HTR-8/SVneo (cell line): ENCODE measurements around the gene PEX1.
"Not testable (repeated sequence)": the region's sequence is repeated elsewhere in the genome, so short reads cannot be mapped to it uniquely, and the experiment has no call there.

Experiments used
- DNase-seq: peaks from one replicate; pipeline ENCODE4 v3.0.0; 2011; ENCODE audit warnings: low spot score, mixed read lengths; ENCODE audit not compliant: insufficient read length
- FAIRE-seq: peaks from 2 replicates; lab custom pipeline; 2011; peaks lifted over from hg19 to GRCh38; lab: Jason Lieb, UNC

PEX1 gene

DNA sequence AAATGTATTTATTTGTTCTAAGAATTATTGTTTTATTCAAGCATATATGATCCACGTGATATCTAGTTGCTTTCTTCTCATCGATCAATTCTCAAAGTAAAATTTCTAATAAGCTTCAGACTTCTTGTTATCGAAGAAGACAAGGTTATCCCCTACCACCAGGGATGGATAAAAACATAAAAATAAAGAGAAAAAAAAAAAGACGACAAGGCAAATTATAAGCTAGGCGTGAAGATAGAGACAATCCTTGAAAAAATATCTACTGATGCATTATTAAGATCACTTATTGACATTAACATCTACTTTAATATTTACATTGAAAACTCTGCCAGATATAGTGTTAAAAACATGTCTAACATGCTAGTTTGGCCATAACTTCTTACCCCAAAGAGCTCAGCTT lies 19.4 kb downstream of the PEX1 start:
- FAIRE-seq (no peak), DNase-seq (no peak)

DNA sequence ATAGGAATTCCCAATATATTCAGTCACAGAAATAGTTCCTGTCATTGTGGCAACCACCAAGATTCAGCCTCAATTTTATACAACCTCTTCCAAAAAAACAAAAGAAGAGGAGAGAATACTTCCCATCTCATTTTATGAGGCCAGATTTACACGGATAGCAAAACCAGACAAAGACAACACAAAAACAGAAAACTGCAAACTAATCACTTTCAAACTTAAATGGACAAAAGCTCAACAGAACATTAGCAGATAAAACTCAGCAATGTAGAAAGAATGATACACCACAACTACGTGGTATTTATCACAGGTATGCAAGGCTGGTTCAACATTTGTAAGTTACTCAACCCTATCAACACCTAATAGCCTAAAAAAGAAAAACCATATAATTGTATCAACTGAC lies 22.0 kb downstream of the PEX1 start:
- DNase-seq, result no peak
- FAIRE-seq, result no peak

DNA sequence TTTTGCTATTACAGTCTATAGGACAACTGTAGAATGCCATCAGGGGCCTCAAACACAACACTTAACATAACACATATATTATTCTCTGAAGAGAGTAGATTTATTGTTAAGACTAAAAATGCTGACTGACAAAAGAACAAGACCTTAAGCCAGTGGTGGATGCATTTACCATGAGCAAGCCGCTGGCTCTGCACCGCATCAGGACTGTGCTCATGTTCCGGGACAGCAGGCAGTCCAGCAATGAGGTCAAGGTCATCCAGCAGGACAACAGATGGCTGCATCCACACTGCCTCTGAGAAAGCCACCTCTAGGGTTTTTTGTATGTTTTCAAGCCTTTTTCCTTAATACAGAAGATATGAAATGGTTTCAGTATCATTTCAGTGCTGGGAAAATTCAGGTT lies 23.8 kb downstream of the PEX1 start:
- DNase-seq (no peak), FAIRE-seq (no peak)

DNA sequence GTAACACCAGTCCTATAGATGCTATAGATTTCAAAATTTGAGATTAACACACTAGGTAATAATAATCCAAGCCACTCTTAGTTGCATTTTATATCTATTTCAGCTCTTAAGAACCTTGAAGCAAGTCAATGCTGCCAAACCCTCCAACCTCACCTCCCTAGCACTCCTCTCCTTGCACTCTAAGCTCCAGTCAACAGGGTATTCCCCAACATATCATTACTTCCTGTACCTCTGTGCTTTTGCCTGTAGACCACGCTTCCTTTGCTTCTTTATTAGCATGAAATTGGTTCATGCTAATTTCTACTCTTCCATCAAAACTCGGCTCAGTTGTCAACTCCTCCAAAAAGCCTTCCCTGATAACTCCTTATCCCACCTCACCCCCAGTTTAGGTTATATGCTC lies 24.6 kb downstream of the PEX1 start:
- DNase-seq, result no peak
- no peak for FAIRE-seq

DNA sequence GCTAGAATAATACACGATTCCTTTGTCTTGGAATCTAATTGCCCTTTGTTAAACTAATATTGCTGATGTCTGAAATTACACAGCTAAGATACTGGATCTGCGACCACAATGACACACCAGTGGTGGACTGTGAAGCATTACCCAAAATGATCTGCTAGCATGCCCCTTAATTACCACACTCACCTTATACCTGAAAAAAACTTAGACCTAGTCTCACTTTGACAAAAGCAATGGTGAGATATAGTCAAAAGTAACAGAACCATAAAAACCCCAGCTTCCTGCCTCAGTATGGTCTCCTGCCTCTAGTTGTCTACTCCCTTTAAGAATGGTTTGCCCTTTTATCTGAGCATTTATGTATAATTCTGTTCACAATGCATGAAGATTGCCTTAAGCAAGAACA lies 29.8 kb downstream of the PEX1 start:
- no peak for DNase-seq
- no peak for FAIRE-seq

DNA sequence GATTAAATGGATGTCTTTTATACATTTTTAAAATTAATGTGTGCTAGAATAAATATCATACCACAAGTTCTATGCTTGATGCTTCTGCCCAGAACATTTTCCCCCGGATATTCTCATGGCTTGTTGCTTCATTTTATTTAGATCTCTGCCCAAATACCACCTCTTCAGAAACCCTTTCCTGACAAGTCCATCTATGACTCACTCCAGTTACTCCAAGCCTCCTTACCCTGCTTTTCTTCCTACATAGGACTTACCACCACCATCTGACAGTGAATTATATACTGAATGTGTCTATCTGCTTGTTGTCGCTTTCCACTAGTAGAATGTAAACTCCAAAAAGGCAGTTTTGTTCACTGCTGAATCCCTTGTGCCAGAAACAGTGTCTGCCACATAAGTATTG lies 31.4 kb downstream of the PEX1 start:
- DNase-seq (no peak), FAIRE-seq (no peak)

DNA sequence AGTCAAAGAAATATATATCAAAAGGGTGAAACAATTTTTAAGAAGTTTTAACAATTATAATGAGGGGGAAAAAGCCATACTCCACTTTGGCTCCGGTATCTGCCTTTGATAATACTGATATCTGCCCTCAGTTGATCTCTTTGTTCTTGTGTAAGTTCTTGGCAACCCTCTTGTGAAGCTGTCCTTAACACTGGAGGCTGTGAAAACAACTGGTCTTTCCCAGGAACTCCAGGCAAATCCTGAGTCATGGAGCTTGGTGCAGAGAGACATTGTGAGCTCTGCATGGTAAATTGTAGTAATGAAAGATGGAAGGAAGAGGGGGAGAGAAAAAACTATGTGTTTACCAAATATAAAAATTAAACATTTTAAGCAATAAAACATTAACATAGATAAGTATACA lies 38.7 kb downstream of the PEX1 start:
- no peak for DNase-seq
- no peak for FAIRE-seq

DNA sequence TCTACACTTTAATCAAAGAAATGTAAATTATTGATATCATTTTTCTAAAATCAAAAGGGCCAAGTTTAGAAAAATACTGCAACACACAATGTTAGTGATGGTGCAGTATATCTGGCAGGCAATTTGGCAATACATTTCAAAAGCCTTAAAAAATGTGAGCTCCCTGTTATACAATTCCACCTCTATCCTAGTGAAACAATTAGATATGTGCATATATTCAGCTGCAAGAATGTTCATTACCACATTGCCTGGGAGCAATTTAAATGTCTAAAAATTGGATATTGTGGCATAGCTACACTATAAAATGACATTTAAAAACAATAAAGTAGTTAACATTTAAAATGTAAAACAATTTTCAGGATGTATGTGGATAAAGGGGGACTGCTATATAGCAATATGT lies 40.5 kb downstream of the PEX1 start:
- no peak for FAIRE-seq

DNA sequence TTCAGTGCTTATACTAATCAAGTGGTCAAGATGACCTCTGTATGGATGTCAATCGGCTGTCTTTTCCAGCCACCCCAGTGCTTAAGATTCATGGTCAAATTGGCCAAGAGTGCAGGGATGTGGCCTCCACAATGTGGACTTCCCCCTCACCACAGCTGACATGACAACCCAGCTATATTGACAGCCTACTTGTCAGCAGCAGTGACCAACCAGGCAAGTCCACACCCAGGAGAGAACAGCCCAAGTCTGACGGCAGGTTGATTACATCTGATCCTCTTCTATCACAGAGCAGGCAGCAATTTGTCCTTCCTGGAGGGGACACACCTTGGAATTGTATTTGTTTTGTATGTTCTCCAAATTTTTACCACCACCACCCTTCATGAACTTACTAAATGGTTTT lies 42.3 kb downstream of the PEX1 start:
- DNase-seq (no peak), FAIRE-seq (no peak)

More for the DNA sequence above, 40.5 kb downstream of the PEX1 start:
- DNase-seq, result no peak

DNA sequence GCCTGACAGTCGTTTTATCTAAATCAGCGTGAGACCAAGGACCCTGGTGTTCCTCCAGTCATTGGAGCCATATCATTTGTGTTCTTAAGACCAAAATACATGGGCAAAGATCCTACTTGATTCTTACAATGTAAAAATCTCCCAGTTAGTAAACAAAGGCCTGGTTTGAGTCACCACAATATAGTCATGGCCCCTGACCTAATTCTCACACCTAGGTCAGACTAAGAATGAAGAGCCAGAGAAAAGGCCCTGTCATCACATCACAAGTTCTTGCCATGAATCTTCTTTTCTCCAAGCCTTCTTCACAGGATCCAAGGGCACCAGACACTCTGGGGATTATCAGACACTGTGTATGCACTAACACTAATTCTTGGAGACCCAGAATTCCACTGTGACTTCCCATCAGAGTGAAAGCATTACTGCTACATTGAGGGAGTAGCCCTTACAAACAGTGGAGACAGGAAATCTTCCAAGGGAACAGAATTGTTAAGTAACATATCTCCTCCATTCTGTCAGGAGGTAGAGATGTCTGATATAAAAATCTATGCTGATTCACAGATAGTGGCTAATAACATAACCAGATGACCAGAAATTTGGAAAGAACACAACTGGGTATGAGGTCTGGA lies 42.9 kb downstream of the PEX1 start:
- no peak for DNase-seq

DNA sequence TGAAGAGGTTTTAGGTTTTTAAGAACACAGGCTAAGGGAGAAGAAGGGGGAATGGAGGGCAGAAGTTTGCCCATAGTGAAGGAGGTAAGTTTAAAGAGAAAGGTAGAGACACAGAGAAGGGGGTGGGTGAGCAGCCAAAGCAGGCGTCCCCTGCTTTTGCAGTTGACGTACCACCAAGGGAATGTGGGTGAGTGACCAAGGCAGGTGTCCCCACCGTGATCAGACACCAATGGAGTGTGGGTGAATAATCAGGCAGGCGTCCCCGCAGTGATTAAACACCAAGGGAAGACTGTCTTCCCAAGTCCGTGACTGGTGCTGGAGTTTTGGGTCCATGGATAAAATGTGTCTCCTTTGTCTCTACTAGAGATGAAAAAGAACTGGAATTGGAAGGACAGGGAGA lies 44.1 kb downstream of the PEX1 start:
- DNase-seq, FAIRE-seq: not testable (repeated sequence)

More for the DNA sequence above, 42.9 kb downstream of the PEX1 start:
- FAIRE-seq, result no peak

DNA sequence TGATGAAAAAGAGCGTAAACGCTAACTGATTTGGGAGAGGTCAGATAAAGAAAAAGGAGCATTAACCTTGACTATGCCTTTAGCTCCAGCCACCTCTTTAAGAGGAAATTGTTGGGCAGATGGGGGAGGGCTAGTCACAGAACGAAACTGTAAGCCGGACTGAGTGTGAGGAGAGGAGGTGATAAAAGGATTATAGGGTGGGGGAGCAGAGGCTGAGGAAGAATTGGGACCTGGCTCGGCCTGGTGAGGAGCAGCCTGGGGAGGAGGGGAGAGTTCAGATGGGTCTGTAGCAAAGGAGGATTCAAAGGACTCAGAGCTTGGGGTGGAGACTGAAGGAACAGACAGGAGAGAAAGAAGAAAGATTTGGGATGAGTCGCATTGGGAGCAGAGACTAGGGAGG lies 44.7 kb downstream of the PEX1 start:
- FAIRE-seq, result not testable (repeated sequence)

DNA sequence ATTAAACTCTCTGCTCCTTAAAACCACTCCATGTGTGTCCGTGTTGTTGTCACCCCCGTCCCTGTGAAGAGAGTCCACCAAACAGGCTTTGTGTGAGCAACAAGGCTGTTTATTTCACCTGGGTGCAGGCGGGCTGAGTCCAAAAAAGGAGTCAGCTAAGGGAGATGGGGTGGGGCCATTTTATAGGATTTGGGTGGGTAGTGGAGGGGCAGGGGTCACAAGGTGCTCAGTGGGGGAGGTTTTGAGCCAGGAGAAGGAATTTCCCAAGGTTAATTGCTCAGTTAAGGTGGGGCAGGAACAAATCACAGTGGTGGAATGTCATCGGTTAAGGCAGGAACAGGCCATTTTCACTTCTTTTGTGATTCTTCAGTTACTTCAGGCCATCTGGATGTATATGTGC lies 49.2 kb downstream of the PEX1 start:
- not testable (repeated sequence) for DNase-seq, FAIRE-seq

More for the DNA sequence above, 44.7 kb downstream of the PEX1 start:
- not testable (repeated sequence) for DNase-seq

DNA sequence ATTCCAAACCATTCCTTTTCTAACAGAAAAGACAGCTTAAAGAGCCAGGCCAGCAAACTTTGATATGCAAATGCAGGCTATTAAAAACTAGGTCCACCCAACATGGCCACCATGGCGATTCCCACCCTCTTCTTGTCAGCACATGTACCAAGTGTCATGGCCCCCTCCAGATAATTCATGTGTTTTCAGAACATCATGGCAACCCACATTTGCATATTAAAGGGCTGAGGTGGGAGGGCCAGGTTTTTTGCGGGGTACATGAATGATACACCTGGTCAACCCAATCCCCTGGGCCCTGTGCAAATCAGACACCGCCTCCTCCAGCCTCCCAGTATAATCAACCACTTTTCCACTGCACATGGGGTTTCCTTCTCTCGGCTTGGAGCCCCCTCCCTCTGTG lies 49.6 kb downstream of the PEX1 start:
- DNase-seq (no peak), FAIRE-seq (no peak)

DNA sequence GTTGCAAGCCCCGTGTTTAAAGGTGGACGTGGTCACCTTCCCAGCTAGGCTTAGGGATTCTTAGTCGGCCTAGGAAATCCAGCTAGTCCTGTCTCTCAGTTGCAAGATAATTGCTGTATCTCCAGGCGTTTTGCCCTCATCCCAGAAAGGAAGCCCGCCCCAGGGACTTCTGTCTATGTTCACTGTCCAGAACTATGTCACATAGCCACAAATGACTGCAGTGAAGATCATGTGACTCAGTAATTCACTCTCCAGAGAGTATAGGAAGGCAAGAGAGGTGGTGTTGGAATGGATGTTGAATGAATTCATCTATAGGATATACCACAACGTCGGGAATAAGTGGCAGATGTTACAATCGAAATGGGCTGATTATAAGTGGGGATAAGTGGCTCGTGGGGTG lies 50.2 kb downstream of the PEX1 start:
- DNase-seq, result no peak
- no peak for FAIRE-seq

DNA sequence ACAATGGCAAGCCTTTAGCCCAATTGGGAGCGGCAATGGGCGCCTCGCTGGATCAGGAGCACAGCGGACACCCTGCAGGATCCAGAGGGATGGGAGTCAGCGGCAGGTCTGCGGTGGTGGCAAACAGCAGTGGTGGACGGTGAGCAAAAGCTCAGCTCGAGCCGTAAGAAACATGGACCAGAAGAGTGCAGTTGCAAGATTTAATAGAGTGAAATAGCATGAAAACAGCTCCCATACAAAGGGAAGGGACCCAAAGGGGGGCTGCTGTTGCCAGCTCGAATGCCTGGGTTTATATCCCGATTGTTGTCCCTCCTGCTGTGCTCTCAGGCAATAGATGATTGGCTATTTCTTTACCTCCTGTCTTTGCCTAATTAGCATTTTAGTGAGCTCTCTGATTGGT lies 50.6 kb downstream of the PEX1 start, which contains the start of gene ERVW-1:
TSS of gene ERVW-1 (minus strand) at position 266 of the 400 bp plus-strand sequence. CDS start 7,565 bp downstream, outside the sequence.
- not testable (repeated sequence) for FAIRE-seq, DNase-seq

DNA sequence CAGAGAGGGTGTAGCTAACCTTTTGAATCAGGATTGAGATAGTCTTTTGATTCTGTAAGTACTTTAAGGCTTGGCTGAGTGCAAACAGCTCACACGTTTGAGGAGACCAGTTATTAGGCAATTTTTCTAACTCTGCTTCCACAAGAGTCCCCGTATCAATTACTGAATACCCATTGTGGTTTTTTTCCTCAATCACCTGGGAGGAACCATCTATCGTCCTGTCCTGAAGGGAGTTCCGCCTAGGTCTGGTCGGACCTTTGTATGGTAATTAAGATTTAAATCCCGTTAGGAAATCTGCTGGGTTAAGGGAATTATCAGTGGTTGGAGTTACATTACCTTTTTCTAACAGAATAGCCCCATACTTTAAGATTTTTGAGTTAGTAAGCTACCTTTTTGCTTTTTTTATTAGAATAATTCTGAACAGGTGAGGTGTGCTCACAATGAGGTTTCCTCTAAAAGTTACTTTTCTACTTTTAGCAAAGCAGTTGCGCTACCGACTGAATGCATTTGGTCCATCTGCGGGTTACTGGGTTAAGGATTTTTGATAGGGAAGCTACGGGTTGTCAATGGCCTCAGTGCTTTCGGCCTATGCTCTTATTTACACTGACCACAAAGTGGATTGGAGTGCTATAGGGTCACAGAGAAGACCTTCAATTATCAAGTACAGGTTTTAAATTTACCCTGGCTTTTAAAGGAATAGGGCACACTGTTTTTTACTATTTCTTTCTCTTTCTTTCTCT lies 52.3 kb downstream of the PEX1 start:
- FAIRE-seq, DNase-seq: not testable (repeated sequence)

DNA sequence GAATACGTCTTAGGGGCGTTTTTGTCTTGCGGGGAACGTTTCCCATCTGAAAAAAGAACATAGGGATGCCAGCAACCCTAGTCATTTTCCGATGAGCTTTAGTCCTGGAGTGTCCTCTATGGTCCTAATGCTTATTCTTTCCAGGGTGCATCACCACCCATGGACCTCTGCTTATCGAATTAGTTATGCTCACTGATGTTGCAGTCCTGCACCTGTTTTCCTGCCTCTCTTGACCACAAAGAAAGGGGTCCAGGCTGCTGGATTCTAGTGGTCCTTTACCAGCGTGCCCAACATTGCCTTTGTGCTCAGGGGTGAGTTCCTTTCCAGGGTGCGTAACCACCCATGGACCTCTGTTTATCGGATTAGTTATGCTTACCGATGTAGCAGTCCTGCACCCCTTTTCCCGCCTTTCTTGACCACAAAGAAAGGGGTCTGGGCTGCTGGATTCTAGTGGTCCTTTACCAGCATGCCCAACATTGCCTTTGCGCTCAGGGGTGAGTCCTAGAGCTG lies 53.0 kb downstream of the PEX1 start:
- FAIRE-seq, DNase-seq: not testable (repeated sequence)

DNA sequence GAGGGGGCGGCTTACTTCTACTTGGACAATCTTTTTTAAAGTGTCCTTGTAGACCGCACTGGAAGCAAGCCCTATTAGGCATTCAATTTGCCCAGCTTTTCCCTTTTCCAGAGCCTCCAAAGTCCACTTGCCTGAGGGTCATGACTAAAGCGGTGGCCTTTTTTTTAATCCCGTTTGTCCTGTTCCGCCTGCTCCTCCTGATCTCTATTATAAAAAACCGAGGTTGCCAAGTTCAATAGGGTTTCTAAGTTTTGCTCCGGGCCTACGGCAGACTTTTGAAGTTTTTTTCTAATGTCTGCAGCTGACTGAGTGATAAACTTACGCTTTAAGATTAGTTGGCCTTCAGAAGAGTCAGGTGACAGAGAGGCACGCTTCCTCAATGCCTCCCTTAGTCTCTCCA lies 54.3 kb downstream of the PEX1 start:
- FAIRE-seq, DNase-seq: not testable (repeated sequence)

DNA sequence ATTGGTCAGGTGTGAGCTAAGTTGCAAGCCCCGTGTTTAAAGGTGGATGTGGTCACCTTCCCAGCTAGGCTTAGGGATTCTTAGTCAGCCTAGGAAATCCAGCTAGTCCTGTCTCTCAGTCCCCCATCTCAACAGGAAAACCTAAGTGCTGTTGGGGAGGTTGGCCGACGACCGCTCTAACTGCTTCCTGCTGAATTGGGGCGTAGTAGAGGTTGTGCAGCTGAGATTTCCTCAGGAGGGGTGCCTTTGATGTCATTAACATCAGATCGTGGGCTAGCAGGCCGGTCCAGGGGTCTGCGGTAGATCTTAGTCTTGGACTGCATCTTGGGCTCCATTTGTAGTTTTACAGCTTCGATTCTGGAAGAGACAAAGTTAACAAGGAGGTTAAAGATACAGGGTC lies 59.7 kb downstream of the PEX1 start:
- not testable (repeated sequence) for DNase-seq, FAIRE-seq

DNA sequence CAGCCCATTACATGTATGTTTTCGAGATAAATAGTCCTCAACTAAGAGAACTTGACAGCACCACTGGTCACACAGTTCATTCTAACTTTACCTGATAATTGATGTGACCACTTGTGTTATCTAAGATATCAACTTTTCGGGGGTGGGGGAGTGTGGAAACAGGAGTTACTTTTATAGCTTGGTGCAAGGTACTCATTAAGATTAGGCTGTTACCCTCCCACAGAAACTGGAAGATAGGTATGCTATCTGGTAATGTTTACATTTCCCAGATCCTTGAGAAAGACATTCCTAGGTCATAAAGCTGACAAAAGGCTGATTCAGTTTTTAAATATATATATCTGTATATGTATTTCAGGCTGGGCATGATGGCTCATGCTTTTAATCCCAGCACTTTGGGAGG lies 61.6 kb downstream of the PEX1 start:
- no peak for FAIRE-seq
- DNase-seq, result no peak
